C4-2B (cell line): ENCODE results near the gene TNFRSF11A.

Experiments used
- H3K27ac ChIP-seq: fragments of 450-650 bp; 2 replicates; pipeline ENCODE4 v1.5.1; 2017
- ZFX ChIP-seq: fragments of 450-650 bp; IDR thresholded peaks from 2 replicates; pipeline ENCODE4 v1.6.1; 2017
- TF ChIP-seq, protein P1 (sequence below): fragments of 450-650 bp; conservative IDR thresholded peaks from 2 replicates; pipeline ENCODE4 v1.5.1; 2017; ENCODE audit warnings: mild to moderate bottlenecking

The TNFRSF11A gene

DNA sequence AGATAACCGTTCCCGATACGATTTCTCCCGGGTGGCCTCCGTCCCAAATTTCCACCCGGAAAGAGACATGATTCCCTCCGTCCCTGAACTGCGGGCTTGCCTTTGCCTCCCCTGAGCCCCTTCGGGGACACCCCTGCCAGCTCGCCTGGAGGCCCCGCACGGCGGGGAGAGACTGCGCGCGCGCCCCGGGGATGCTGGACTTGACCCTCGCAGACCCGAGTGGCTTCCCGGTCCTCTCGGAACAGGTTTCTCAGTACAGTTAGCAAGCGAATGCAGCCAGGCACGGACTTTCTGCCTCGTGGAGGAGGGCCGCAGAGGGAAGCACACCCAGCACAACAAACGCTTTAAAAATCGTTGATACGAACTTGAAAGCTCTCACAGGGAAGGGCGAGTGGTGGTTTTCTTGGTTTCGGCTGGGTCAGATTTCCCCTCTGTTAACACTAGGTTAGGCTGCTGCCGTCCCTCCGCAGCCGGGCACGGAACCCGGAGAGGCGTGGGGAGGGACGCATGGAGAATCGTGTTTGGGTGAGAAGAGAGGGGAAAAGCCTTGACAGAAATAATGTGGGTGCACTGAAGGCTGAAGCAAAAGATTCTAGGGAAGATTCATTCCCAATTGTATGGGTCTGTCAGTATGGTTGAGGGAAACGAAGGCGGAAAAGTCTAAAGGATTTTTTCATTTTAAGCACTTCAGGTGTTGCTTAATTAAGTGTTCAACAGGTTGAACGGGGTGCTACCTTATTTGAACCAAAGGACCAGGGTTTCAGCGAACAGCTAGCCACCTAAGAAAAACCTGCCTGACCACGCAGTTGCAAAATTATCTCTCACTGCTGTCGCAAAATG is 916 bp downstream of the TNFRSF11A start:
- TF ChIP-seq ZFX = no peak
- TF ChIP-seq, protein P1, sequence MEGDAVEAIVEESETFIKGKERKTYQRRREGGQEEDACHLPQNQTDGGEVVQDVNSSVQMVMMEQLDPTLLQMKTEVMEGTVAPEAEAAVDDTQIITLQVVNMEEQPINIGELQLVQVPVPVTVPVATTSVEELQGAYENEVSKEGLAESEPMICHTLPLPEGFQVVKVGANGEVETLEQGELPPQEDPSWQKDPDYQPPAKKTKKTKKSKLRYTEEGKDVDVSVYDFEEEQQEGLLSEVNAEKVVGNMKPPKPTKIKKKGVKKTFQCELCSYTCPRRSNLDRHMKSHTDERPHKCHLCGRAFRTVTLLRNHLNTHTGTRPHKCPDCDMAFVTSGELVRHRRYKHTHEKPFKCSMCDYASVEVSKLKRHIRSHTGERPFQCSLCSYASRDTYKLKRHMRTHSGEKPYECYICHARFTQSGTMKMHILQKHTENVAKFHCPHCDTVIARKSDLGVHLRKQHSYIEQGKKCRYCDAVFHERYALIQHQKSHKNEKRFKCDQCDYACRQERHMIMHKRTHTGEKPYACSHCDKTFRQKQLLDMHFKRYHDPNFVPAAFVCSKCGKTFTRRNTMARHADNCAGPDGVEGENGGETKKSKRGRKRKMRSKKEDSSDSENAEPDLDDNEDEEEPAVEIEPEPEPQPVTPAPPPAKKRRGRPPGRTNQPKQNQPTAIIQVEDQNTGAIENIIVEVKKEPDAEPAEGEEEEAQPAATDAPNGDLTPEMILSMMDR = no peak
- H3K27ac ChIP-seq = peak overlapping the region; percentile 41

DNA sequence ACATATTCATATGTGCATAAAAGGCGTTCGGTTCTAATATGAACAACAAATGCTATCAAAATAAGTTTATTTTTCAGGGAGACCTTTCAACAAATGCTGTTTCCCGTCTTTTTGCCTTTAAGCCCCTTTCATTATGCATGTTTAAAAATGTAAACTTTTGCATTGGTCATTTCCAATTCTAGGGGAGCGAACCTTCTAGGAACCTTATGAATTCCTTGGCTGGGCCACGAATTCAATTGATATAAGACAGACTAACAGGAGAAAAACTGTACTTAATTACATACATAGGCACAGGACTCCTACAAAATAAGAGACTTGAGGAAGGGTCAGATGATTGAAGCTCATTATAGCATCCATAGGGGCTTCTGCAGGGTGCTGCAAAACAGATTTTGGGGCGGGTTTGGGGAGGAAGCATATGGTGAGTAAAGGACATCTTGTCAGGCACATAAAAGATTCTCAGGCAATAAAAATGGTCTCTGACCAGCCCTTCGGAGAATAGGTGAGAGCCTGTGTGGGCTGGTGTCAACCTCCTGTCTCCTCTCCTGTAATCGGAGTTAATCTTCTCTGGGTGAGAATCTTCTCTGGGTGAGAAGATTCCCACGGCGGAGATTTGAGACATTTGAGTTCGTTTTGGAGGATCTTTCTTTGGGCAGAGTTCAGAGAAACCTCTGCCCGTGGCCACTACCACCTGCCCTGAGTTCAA is 1.7 kb downstream of the TNFRSF11A start:
- H3K27ac ChIP-seq = no peak overlapping the region
- TF ChIP-seq ZFX = no peak
- TF ChIP-seq, protein P1 = no peak

DNA sequence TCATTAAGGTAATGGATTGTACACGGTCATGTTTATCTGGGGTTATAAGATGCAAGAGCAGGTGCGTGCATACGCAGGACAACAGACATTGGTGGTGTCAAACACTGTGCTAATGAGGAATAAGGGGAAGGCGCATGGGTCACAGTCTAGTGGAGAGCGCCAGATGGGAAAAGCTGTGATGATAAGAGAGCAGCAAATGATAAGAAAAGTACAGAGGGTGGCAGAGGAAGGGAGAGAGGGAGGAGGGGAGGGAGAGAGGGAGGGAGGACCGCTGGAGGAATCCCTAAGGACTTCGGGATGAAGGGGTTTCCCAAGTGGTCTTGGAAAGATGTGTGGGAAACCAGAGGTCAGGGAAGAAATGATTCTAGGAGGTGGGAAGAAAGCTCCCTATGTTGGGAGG is 2.9 kb downstream of the TNFRSF11A start:
- TF ChIP-seq, protein P1 = no peak
- no peak for TF ChIP-seq ZFX

DNA sequence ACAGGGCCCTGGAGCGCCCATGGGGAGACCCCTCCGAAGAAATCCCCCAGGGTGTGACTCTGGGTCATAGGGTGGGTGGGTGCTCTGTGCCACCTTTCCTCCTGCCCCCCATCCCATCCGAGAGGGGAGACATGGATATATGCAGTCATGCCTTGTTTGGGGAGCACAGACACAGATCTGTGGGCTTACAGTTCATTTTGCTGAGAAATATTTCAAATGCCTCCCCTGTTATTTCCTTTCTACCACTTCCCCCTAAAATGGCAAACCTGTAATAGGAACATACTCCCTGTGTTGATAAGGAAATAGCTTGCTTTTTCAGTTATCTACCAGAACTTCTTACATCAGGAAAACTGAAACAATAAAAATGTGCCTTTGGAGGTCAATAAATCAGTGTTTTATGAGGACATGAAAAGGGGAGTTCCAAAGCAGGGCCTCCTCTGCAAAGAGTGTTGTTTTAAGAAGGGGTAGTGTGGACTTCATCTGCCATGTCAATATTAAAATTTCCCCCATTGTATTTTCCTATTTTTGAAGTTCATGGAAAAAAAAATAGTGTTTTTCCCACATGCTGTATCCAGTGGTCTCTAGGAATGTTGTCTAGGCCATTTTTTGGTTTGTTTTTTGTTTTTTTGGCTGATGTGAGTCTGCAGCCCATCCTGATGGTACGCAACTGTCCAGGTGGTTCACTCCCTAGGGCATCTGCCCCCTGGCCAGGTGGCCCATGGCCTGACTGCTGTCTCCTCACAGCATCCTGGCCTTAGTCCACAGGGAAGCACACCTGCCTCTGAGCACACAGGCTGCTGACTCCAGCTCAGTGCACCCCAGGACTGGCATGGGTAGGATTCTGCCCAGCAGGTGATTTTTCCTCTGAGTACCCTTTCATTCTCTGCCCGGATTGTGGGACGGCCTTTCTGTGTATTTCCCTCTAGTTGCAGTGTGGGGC is 3.7 kb downstream of the TNFRSF11A start:
- TF ChIP-seq ZFX = no peak
- TF ChIP-seq, protein P1 = no peak
- H3K27ac ChIP-seq = no peak overlapping the region

More for the DNA sequence above, 2.9 kb downstream of the TNFRSF11A start:
- H3K27ac ChIP-seq = no peak overlapping the region

DNA sequence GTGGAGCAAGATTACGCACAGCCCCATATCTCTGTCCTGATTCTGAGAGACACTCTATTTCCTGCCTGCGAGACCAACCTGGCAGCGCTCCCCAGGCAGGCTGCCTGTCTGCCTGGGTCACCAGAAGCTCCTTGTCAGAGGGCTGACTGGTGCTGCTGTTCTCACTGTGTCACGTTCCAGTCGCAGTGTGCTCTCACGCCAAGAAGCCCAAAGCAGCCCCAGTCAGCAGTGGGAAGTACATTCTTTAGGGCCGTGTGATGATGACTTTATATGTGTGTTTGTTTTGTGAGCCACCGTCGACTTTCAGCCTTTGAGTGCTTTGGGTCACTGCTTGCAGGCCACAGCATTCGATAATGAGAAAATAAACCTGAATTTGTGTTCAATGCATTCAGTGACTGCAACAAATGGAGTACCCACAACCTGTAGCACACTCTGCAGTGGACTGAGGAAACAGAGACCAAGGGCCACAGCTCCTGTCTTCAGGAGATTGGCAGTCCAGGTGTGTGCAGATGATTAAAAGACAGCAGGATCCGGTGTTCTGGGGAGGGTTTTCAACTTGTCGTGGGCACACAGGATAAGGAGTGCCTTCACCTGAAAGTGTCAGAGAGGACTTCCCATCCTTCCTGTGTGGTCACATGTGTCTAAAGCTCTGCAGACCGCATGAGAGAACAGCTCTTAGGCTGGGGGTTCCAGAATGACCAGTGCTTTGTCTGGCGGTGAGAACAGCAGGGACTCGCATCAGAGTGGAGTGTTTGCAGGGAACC is 4.8 kb downstream of the TNFRSF11A start:
- TF ChIP-seq ZFX = no peak
- TF ChIP-seq, protein P1 = no peak
- no peak overlapping the region for H3K27ac ChIP-seq

DNA sequence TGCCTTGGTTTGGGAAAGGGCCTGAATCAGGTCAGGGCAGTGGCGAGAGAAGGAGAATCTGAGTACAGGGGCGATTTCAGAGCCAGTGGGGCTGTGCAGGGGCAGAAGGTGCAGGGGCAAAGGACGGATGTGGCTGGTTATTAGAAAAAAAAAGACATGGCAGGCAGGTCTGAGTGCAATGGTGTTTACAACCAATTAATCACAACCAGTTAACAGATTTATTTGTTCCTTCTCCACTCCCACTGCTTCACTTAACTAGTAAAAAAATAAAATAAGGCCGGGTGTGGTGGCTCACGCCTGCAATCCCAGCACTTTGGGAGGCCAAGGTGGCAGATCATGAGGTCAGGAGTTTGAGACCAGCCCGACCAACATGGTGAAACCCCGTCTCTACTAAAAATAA is 5.5 kb downstream of the TNFRSF11A start:
- no peak overlapping the region for H3K27ac ChIP-seq
- TF ChIP-seq, protein P1 = no peak
- TF ChIP-seq ZFX = no peak
